ENCODE data around the gene NAALADL2. TPM values are rescaled to one million over a fixed set of nuclear protein-coding genes. Genes with fewer than 3 reads are reported as not detected.

The NAALADL2 gene
- total and polyA plus RNA-seq, 2 of the 4 experiments (the other 2 are of a cell fraction): 3.8 to 19.2 TPM

DNA sequence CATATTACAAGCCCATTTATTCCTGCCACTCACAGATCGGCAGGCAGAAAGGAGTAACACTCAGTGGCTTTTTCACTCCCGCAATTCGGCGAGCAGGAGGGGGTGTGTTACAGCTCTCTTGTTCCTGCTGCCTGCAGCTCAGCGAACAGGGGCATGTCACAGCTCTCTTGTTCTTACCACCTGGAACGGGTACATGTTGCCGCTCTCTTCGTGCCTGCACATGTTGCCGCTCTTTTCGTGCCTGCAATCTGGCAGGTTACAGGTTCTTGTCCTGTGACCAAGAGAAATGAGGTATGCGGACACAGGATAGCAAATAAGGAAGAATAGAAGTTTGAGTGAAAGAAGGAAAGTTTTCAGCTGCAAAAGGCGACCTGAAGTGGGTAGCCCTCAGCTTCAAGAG lies 761.4 kb downstream of the NAALADL2 start:
- H3K9ac ChIP-seq (ENCODE audit: low read depth, low read length): no peak overlapping the region
- no peak overlapping the region for H3K56ac ChIP-seq (ENCODE audit: extremely low read depth, insufficient read depth, low read length)
- in situ Hi-C loops (cut with MboI; ENCODE audit: low sequenced_read_pairs): no loop called here
- no peaks in the 10 kb centered on the region for H3K9me1 ChIP-seq (ENCODE audit: insufficient read depth, low read length)
- BruUV-seq (replicated peaks): no TSS peak
- H3K9me3 ChIP-seq (ENCODE audit: control insufficient read depth, insufficient read depth, low read length): no peaks in the 10 kb centered on the region
- intact Hi-C loops (cut with micrococcal nuclease): no loop called here
- no peaks in the 10 kb centered on the region for H3K4me1 ChIP-seq (ENCODE audit: control insufficient read depth, insufficient read depth, low read length)
- dilution Hi-C loops (cut with HindIII; ENCODE audit: low sequenced_read_pairs, unreplicated experiment): no loop called here
- H3K36me3 ChIP-seq (ENCODE audit: control insufficient read depth, insufficient read depth, low read length): no peaks in the 10 kb centered on the region
- H3K14ac ChIP-seq (replicated peaks; ENCODE audit: low read depth, low read length): no peak overlapping the region
- H3K23ac ChIP-seq (ENCODE audit: low read depth, low read length): no peak overlapping the region
- no peak overlapping the region for H3K4ac ChIP-seq (ENCODE audit: low read depth, low read length)
- ChIA-PET POLR2A (ENCODE audit: unreplicated experiment) (no interaction called here), CTCF (no interaction called here)
- no peaks in the 10 kb centered on the region for H4K20me1 ChIP-seq (ENCODE audit: insufficient read depth, low read length)
- TF ChIP-seq, protein P1, sequence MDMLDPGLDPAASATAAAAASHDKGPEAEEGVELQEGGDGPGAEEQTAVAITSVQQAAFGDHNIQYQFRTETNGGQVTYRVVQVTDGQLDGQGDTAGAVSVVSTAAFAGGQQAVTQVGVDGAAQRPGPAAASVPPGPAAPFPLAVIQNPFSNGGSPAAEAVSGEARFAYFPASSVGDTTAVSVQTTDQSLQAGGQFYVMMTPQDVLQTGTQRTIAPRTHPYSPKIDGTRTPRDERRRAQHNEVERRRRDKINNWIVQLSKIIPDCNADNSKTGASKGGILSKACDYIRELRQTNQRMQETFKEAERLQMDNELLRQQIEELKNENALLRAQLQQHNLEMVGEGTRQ (IDR thresholded peaks at IDR 0.05; ENCODE audit: low read depth, low read length): no peak
- TF ChIP-seq MXI1 (IDR thresholded peaks at IDR 0.05; ENCODE audit: borderline replicate concordance, low read depth, low read length): no peak
- no peak for TF ChIP-seq SMC3 (IDR thresholded peaks at IDR 0.05; ENCODE audit: low read depth, low read length)
- TF ChIP-seq MAZ (IDR thresholded peaks at IDR 0.05; ENCODE audit: borderline replicate concordance, low read depth, low read length): no peak
- TF ChIP-seq, protein P2, sequence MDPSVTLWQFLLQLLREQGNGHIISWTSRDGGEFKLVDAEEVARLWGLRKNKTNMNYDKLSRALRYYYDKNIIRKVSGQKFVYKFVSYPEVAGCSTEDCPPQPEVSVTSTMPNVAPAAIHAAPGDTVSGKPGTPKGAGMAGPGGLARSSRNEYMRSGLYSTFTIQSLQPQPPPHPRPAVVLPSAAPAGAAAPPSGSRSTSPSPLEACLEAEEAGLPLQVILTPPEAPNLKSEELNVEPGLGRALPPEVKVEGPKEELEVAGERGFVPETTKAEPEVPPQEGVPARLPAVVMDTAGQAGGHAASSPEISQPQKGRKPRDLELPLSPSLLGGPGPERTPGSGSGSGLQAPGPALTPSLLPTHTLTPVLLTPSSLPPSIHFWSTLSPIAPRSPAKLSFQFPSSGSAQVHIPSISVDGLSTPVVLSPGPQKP (IDR thresholded peaks at IDR 0.05; ENCODE audit: borderline replicate concordance, low read depth, low read length): no peak
- no peak for TF ChIP-seq CEBPB (IDR thresholded peaks at IDR 0.05; ENCODE audit: low read depth, low read length)
- TF ChIP-seq CHD1 (IDR thresholded peaks at IDR 0.05; ENCODE audit: low read depth, low read length): no peak
- TF ChIP-seq RFX5 (IDR thresholded peaks at IDR 0.05; ENCODE audit: low read depth, low read length): no peak
- TF ChIP-seq, protein P3, sequence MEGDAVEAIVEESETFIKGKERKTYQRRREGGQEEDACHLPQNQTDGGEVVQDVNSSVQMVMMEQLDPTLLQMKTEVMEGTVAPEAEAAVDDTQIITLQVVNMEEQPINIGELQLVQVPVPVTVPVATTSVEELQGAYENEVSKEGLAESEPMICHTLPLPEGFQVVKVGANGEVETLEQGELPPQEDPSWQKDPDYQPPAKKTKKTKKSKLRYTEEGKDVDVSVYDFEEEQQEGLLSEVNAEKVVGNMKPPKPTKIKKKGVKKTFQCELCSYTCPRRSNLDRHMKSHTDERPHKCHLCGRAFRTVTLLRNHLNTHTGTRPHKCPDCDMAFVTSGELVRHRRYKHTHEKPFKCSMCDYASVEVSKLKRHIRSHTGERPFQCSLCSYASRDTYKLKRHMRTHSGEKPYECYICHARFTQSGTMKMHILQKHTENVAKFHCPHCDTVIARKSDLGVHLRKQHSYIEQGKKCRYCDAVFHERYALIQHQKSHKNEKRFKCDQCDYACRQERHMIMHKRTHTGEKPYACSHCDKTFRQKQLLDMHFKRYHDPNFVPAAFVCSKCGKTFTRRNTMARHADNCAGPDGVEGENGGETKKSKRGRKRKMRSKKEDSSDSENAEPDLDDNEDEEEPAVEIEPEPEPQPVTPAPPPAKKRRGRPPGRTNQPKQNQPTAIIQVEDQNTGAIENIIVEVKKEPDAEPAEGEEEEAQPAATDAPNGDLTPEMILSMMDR (conservative IDR thresholded peaks at IDR 0.05; ENCODE audit: low read depth, low read length): no peak
- no peak for TF ChIP-seq RAD21 (IDR thresholded peaks at IDR 0.05; ENCODE audit: low read length)
- TF ChIP-seq RCOR1 (IDR thresholded peaks at IDR 0.05; ENCODE audit: insufficient replicate concordance, low read length): no peak
- no peak for TF ChIP-seq MAFK (IDR thresholded peaks at IDR 0.05; ENCODE audit: low read depth, low read length)
- no peak for TF ChIP-seq NFE2L2 (IDR thresholded peaks at IDR 0.05; ENCODE audit: low read depth, low read length)
- no peak for TF ChIP-seq POLR2A (IDR thresholded peaks at IDR 0.05; ENCODE audit: low read depth, low read length)
- no peak for TF ChIP-seq BHLHE40 (IDR thresholded peaks at IDR 0.05; ENCODE audit: low read depth, low read length)
- TF ChIP-seq FOS (IDR thresholded peaks at IDR 0.05; ENCODE audit: low read depth, low read length): no peak
- no peak overlapping the region for H2BK120ac ChIP-seq (ENCODE audit: low read depth, low read length)
- ATAC-seq (ENCODE audit: low read depth) (no peak), DNase-seq (no peak)
- no peak overlapping the region for H2BK15ac ChIP-seq (ENCODE audit: low read depth, low read length)
- 91% methylated on average over 7 of the region's 12 CpGs; no CpG with 5 or more reads in 1 of the 2 experiments for WGBS, 2 experiments (ENCODE audit: extremely low coverage in 2 of 2, insufficient read length in 1 of 2)
- no peak overlapping the region for H2BK20ac ChIP-seq (ENCODE audit: low read depth, low read length)
- H3K27ac ChIP-seq (ENCODE audit: insufficient read depth, low read length): no peak overlapping the region
- no peaks in the 10 kb centered on the region for H3K79me1 ChIP-seq (ENCODE audit: low read depth in 1 of 2, low read length in 2 of 2)
- H2AFZ ChIP-seq (replicated peaks; ENCODE audit: low read length, poor library complexity): no peak overlapping the region
- H2BK5ac ChIP-seq (ENCODE audit: low read depth, low read length, poor library complexity, severe bottlenecking): no peak overlapping the region
- no peaks in the 10 kb centered on the region for H3K27me3 ChIP-seq (ENCODE audit: control insufficient read depth, insufficient read depth, low read length)
- no peak overlapping the region for H4K5ac ChIP-seq (ENCODE audit: low read depth, low read length)
- no peak overlapping the region for H3K18ac ChIP-seq (ENCODE audit: low read depth, low read length)
- no peak overlapping the region for H2AK9ac ChIP-seq (replicated peaks; ENCODE audit: low read depth, low read length, poor library complexity)
- H4K8ac ChIP-seq (ENCODE audit: low read depth in 2 of 2, low read length in 2 of 2): no peak overlapping the region
- H4K91ac ChIP-seq (ENCODE audit: insufficient read depth, low read depth, low read length): no peak overlapping the region
- H2AK5ac ChIP-seq (ENCODE audit: low read depth, low read length): no peak overlapping the region
- no peak overlapping the region for H3K4me3 ChIP-seq (ENCODE audit: insufficient read depth, low read depth, low read length)
- H3K4me2 ChIP-seq (ENCODE audit: low read depth, low read length): no peak overlapping the region

All from IMR-90 (cell line).